ENCODE results near the gene RNFT2.
"Not testable (repeated sequence)": the region's sequence is repeated elsewhere in the genome, so short reads cannot be mapped to it uniquely, and the experiment has no call there.

RNFT2 gene

DNA sequence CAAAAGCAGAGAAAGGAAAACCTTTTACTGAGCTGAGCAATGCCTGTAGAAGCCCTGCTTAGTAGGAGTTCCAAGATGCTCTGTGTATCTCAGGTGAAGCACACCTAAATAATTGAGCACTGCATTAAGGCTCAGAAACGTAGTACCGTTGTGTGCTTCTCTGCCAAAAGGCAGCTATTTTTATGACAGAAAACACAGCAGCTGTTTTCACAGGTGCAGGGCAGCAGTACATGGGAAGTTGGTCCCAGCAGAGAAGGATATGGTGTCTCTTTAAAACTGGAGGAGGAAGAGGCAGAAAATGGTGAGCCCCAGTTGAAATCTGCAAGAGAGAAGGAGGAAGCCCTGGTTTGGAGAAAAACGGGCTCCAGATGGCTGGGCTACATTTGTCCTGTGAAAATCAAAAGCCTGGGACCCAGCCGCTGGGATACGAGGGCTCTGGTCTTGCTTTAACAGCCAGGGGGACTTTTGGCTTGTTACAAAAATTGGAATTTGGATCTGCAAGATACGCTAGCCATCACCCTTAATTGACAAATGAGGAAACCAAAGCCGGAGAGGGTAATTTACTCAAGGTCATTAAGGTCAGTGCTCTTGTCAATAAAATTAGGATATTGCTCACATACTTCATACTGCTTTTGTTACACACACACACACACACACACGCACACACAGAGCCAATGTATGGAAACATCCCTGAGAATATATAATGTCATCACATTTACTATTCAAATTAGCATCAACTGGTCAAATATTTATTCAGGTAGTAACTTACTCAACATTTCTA is 27.6 kb upstream of the RNFT2 start:
- no peak for DNase-seq (ENCODE audit: low spot score)

DNA sequence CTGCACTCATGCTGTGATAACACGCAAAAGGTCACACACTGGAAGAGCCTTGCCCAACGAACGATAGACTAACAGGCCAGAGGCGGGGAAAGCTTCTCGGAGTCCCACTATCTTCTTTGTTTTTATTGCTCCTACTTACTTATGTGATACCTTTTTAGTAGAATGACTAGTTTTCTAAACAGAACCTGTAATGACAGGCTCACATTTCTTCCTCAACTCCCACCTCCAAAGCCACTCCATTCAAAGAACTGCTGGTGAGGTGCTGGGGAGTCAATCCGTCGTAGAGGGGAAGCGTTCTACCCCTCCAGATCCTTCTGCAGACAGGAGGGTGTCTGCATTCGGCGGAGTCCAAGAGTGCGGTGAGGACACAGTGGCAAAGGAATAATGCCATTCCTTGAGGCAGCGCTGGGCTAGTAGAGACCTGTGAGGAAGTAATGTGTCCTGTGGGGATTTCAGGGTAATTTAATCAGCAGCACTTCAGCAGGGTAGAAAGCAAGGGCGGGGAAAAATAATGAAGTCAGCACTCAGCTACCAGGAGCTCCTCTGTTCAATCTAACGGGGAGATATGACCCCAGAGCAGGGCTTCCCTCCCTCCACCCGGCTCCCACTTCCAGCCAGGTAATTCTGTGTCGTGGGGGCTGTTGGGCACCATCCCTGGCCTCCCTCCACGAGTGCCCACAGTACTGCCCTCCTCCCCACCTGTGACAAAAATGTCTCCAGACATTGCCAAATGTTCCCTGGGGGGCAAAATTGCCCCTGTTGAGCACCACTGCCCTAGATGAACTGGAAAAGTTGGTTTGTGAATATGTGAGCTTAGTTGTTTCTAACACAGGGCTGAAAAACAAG is 25.4 kb upstream of the RNFT2 start:
- no peak for DNase-seq (ENCODE audit: low spot score)

DNA sequence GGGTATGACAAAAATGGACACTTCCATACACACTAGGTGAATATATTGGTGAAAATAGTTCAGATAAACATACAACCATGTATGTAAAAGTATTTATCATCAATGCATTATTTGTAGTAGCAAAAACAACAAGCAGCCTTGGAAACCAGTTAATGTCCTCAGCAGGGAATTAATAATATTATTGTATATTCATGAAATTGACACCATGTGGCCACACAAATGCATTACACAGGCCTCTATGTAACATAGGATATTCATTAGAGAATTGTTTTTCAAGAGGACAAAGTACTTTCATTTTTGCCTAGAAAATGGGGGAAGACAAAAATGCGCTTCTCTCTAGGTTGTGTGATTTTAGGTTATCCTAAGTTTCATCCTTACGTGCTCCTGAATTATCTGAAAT is 24.6 kb upstream of the RNFT2 start:
- DNase-seq (ENCODE audit: low spot score): no peak

DNA sequence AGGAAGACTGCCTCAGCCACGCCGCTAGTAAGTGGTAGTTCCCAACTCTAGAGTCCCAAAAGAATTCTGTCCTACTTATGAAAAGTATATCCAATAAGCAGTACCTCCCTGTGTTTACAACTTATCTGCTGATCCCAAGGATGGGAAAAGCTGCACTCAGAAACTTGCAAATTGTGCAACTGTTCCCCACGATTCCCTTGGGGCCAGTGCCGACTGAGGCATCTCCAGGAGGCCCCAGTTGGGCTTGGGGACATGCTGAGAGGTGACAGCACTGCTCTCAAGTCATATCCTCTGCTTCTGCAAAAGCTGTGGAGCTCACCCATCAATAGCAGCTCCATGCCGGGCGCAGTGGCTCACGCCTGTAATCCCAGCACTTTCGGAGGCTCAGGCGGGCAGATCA is 23.9 kb upstream of the RNFT2 start:
- DNase-seq (ENCODE audit: low spot score): no peak

DNA sequence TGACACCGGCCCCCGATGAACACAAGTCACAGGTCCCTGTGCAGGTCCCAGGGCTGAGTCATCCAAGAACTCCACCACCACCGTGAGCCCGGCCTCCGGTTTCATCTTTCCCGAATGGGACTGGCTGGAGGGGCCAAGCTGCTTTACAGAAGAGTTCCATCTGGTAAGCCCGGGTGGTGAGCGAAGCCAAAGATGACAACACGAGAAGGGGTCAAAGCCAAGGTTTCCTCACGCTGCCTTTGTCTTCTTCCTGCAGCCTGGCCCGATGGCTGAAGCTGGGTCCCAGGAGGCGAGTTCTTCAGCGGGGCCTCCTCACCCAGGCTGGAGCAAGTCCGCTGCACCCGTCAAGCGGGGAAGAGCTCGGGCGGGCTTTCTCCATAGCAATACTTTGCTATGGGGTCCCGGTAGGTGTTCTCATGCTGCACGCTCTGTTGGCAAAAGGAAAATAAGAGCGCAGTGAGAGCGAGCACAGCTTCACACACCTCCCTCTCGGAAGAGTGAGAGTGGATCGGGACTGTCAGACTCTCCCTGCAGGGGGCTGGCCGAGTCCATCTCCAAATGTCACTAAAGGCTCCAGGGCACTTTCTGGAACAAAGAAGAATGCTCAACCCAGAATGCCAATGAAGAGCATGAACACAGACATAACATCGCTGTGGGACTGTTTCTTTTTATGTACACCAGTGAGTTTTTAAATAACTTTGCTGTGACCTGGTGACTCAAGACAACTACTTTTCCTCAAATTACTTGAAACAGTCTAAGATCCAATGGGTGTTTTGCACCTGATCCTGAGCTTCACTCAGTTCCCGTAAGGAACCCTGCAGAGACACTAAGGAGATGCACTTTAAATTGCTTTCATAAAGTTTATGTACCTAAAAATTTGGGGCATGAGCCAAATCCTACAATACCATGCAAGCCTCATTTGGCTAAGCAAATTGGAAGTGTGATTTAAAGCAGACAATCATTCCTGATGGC is 20.4 kb upstream of the RNFT2 start:
- DNase-seq (ENCODE audit: low spot score): peak; percentile 42

DNA sequence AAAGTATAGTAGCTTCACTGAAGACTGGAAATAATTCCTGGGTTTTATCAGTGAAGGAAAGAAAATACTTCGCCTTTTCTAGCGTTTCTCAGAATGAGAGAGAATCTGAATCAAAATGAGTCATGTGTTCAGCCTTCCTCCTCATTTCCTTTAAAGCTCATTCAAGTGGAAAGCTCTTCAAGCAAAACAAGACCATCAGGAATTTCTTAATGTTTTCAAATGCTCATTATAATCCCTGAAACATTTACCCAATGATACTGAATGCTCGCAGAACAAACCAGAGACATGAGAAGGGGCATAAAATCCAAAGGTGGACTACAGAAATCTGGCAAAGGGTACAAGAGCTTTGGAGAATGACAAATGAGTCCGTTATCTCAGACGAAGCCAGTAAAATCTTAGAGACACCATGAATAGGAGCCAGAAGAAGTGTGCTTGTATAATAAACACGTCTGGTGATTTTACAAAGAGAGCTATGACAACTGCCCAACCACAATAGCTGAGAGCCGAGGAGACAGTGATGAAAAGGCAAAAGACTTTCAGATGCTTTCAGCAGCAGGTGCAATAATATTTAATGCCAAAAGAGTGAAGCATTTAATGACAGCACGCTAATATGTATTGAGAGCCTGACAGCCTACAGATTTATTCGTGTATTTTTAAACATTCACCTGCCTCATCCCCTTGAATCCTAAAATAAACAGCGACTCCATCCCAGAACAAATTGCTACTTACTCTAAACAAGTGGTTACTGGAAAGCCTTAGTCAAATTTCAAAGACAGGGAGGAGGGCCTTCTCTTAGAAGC is 19.3 kb upstream of the RNFT2 start:
- peak; percentile 48 for DNase-seq (ENCODE audit: low spot score)

DNA sequence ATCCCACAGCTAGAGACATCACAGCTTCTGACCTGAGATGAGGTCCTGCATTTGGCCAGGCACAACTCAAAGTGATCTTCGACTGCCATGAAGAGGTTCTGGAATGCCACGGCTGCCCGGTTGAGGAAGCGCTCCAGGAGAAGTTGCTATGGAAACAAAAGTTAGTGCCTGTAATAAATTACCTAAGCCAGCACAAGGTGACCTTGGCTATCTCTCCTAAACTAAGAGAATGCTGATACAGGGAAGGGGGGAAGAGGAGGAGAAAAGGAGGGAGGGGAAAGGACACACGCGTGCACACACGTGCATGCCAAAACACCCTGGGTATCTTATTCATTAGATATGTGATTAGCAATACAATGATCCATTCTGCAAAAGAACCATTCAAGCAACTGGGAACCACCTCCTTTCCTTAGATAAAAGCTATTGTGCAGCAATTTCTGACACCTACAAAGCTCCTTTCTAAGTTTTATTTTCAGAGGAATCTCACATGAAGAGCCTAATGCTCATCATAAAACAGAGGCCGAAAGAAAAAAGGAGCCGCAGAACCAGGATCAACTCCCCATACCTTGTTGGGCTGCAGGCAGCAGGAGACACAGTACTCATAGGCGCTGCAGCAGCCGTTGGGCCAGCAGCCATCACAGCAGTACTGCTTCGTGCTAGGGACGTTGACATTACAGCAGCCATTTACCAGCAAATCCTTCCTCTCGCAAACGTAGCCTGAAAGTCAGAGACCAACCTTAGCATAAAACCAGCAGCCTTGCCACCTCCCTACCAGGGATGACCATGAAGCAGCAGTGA is 18.2 kb upstream of the RNFT2 start:
- no peak for DNase-seq (ENCODE audit: low spot score)

DNA sequence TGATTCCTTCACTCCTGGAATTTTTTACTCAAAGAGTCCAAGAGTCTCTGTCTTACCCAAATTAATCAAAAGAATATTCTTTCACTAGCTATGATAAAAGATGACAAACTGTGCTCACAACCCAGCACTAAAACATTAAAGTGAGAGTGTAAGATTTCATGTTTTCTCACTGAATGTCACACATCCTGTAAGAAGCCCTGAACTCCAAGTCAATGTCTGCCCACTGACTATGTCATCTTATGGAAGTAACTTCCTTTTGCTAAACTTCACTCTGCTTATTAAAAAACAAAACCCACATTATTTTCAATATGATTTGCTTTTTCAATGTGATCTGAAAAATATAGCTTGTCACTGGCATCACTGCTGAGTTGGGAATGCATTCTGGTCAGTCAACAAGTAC is 15.9 kb upstream of the RNFT2 start:
- DNase-seq (ENCODE audit: low spot score): no peak

DNA sequence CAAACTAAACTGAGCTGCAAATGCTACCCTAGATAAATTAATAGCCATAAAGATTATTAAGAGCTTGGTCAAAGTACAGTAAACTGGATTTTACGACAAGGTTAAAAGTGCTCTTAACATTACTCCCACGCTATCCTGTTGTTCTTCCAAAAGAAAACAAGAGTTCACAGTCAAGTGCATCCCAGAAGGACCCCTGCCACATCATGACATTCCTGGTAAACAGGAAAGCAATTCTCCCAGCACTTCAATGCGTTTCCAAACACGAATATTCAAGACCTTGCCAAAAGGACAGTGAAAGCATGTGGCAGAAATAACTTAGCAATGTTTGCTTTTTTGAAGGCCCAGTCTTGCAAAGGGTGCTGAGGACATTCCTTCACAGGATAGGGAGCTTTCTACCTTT is 11.4 kb upstream of the RNFT2 start:
- DNase-seq (ENCODE audit: low spot score): no peak

DNA sequence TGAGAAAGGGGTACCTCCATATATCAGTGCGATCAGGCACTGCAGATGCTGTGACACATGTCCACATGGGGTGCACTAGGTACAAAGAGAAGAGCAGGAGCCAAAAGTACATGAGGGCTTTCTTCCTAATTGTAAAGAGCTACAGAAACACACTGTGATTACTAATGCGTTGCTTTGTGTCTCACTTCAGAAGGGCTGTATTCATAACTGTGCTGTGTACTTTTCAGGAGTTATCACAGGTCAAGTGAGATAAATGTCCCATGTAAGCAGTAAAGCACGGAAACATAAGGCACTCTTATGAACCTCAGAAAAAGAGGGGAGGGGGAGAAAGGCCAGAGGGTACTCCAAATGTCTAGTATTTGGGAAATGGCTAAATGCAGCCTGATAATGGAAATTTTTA is 10.9 kb upstream of the RNFT2 start:
- DNase-seq (ENCODE audit: low spot score): no peak

DNA sequence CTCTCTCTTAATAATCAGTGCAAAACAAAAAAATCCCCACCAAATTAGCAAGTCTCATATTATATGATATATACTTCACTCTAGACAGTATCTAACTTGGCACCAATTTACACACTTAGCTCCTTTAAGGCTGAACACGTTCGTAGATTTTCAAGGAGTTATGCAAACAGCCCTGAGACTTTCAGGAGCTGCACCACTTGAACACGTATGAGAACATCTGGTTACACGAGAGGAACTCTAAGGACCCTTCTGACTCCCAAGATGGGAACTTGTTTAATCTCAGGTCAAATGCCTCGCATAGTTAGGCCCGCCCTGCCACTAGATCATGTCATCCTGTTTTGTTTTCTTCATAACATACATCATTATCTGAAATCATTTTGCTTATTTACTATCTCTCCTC is 10.2 kb upstream of the RNFT2 start:
- no peak for DNase-seq (ENCODE audit: low spot score)

DNA sequence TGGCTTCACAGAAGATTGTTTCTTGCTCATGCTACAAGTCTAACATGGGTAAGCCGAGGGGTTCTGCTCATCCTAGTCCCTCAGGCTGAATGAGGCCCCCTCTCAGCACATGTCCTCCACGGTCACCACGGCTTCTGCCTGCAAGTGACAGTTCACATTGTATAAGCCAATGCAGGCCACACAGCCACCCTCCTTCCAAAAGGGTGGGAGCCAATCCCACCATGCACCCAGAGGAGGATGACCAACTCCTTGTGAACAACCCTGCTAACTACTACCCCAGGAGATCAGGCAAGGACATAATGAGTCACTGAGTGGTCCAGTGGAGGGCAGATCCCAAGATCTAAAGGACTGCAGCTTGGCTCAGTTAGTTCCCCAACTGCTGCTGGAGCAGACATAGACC is 6.3 kb upstream of the RNFT2 start:
- DNase-seq (ENCODE audit: low spot score): no peak

DNA sequence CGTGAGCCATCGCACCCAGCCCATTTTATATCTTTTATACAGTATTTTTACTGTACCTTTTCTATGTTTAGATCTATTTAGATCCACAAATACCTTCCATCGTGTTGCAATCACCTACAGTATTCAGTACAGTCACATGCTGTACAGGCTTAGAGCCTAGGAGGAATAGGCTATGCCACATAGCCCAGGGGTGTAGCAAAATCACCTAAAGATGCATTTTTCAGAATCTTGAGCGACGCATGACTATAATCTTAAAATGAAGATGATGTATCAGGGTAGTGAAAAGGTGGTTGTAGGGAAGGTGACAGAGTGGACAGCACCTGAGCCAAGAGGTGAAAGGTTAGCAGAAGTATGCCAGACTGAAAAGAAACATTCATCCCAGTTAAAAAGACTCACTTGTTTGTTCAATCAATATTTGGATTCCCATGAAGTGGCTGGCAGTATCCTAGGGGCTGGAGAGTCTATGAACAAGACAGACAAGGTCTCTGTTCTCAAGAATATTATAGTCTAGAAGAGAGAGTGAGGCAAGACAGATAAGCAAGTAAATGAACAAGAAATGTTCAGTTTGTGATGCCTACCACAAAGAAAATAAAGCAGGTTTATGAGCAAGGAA is 3.9 kb upstream of the RNFT2 start:
- DNase-seq (ENCODE audit: low spot score): no peak

DNA sequence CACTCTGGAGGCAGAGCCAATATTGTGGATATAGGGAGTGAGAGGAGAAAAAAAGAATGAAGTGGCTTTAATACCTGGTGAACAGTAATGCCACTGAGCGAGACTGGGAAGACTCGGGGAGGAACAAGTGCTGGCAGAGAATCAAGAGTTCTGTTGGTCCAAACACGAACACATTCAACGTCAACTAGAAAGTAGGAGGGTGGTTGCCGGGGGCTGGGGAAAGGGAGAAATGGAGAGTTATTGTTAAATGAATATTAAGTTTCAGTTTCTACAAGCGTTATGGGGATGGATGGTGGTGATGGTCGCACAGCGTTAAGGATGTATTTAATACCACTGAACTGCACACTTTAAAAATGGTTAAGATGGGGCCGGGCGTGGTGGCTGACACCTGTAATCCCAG is 3.0 kb upstream of the RNFT2 start:
- no peak for DNase-seq (ENCODE audit: low spot score)

DNA sequence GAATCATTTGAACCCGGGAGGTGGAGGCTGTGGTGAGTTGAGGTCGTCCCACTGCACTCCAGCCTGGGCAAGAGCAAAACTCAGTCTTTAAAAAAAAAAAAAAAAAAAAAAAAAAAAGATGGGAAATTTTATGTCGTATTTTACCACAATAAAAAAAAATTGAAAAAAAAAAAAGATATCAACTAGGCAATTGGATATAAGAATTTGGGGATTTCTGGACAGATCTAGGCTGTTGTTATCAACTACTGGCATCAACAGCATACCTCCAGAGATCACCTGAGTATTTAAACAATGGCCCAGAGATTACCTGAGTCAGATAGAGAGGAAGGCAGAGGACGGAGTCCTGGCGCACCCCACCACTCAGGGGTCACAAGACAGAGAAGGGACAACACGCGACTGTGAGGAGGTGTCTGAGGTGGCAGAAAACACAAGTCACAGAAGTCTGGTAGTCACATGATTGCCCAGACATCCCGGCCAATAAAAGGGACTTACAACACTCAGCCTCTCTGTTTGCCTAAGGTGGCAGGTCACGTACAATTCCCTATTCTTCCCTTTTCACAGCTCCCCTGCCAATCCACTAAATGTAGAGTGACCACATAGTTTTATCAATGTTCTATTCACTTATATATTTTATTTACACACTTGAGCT is 2.0 kb upstream of the RNFT2 start:
- no peak for DNase-seq (ENCODE audit: low spot score)

DNA sequence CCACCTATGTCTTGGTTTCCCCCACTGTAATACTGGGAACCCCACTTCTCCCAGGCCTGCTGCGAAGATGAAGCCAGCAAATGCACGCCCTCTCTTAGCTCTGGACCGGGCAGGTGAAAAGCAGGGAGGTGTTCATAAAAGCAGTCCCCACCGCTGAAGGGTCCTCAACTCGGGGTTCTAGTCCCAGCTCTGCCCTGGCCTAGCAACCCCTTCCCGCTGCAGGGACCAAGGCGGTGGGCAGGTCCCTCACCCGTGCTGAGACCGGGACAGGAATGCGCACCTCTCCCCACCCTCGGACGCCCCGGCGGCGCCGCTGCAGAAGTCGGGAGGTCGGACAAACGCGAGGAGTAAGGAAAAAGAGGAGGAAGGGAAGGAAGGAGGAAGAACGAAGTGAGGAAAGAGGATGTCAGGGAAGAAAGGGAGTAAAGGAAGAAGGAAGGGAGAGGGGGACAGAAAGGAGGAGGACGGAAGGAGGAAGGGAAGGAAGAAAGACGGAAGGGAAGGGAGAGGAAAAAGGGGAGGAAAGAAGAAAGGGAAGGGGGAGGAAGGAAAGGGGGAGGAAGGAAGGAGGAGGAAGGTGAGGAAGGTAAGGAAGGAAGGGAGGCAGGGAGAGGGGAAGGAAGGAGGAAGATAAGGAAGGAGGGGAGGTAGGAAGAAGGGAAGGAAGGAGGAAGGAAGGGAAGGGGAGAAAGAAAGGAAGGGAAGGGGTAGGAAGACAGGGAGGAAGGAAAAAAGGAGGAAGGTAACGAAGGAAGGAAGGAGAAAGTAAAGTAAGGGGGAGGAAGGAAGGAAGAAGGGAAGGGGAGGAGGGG is 947 bp upstream of the RNFT2 start:
- peak; percentile 18 for DNase-seq (ENCODE audit: low spot score)

DNA sequence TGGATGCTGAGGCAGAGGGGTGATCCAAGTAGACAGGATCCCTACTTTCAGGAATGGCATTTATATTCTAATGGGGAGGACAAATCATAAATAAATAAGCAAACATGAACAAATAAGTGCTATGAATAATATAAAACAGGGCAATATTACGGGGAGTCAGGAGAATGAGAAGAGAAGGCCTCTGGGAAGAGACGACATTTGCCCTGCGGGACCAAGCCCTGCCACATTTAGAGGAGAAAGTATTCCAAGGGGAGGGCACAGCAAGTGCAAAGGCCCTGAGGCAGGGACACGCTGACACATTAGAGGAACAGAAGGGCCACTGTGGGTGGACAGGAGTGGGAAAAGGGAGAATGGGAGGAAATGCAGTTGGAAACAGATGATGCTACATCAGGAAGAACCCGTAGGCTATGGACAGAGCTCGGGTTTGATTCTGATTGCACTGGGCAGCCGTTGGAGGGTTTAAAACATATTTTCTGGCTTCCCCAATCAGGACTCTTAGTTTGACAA is 1.3 kb downstream of the RNFT2 start:
- no peak for DNase-seq (ENCODE audit: low spot score)

DNA sequence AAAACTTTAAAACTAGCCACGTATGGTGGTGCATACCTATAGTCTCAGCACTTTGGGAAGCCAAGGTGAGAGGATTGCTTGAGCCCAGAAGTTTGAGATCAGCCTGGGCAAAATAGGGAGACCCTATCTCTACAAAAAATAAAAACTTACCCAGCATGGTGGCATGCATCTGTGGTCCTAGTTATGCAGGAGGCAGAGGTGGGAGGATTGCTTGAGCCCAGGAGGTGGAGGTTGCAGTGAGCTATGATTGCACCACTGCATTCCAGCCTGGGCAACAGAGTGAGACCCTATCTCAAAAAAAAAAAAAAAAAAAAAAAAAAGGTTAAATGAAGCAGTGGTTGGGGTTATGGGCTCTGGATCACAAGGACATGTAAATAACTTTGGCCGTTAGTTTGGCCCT is 4.7 kb downstream of the RNFT2 start:
- DNase-seq (ENCODE audit: low spot score): not testable (repeated sequence)

DNA sequence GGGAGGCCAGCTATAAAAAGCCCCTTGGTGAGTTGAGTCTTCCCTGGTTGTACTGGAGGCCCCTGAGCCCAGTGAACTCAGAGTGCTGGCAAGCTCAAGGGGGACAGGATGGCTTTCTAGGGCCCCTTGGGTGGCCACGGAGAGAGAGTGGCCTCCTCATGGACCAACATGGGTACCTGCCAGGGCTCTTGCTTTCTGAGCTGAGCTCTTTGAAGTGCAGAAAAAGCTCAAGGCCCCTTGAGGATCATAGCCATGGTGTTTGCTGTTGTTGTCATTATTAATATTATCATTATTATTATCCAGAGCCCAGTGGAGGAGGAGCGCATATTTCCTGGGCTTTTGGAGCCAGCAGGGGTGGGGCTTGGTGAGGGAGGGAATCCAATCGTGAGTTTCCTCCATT is 6.7 kb downstream of the RNFT2 start:
- no peak for DNase-seq (ENCODE audit: low spot score)

Data from AG08395 (cell line).